WTC11 (cell line): ENCODE data around the gene CDK9. TPM values are rescaled to one million over a fixed set of nuclear protein-coding genes. Genes with fewer than 3 reads are reported as not detected.

Experiments used
- ATAC-seq: fragments of 200-7000 bp; cut with Tn5 transposase; 2 replicates; pipeline ENCODE4 v1.10.0; 2021; ENCODE audit warnings: mild to moderate bottlenecking, moderate library complexity
- CTCF ChIA-PET: fragments of 300-600 bp; sonication (Branson Sonifier 250); formaldehyde crosslinking; loops from one replicate; lab custom pipeline; 2021; ENCODE audit warnings: antibody characterized with exemption; lab: Charles Lee
- POLR2A ChIA-PET: fragments of 350-600 bp; sonication (Branson Sonifier 250); formaldehyde crosslinking; loops from one replicate; lab custom pipeline; 2021; ENCODE audit warnings: antibody characterized with exemption; lab: Charles Lee
- DNase-seq: peaks from one replicate; pipeline ENCODE4 v3.0.0; 2021; ENCODE audit warnings: low spot score
- H3K27ac Mint-ChIP-seq: 2 replicates; pipeline ENCODE4 v1.8.0; 2021; ENCODE audit warnings: mixed read lengths
- H3K27me3 Mint-ChIP-seq: 2 replicates; pipeline ENCODE4 v1.8.0; 2021; ENCODE audit warnings: low read depth, mild to moderate bottlenecking, moderate library complexity, mixed read lengths
- H3K36me3 Mint-ChIP-seq: 2 replicates; pipeline ENCODE4 v1.8.0; 2021; ENCODE audit warnings: mixed read lengths
- H3K4me1 Mint-ChIP-seq: 2 replicates; pipeline ENCODE4 v1.8.0; 2022; ENCODE audit warnings: mixed read lengths
- H3K4me3 Mint-ChIP-seq: 2 replicates; pipeline ENCODE4 v1.8.0; 2021; ENCODE audit warnings: mild to moderate bottlenecking, moderate library complexity, mixed read lengths
- H3K9me3 Mint-ChIP-seq: 2 replicates; pipeline ENCODE4 v1.8.0; 2021; ENCODE audit warnings: mixed read lengths
- AR ChIP-seq: fragments of 250-450 bp; sonication (Bioruptor Pico); IDR thresholded peaks from 2 replicates; pipeline ENCODE4 v1.9.0; 2021; ENCODE audit warnings: mild to moderate bottlenecking
- ATF3 ChIP-seq: sonication (generic); formaldehyde crosslinking; conservative IDR thresholded peaks from 2 replicates; pipeline ENCODE4 v1.8.1; 2022; ENCODE audit warnings: mild to moderate bottlenecking, missing genetic modification reagents
- CDX4 ChIP-seq: fragments of 250-450 bp; sonication (Bioruptor Pico); IDR thresholded peaks from 2 replicates; pipeline ENCODE4 v1.9.0; 2021; ENCODE audit warnings: moderate library complexity, mild to moderate bottlenecking, inconsistent platforms, borderline replicate concordance
- ELF4 ChIP-seq: sonication (generic); formaldehyde crosslinking; IDR thresholded peaks from 2 replicates; pipeline ENCODE4 v1.8.1; 2022; ENCODE audit warnings: low read depth, mild to moderate bottlenecking, moderate library complexity, missing genetic modification reagents
- EMX1 ChIP-seq: fragments of 250-450 bp; sonication (Bioruptor Pico); IDR thresholded peaks from 2 replicates; pipeline ENCODE4 v1.8.0; 2021; ENCODE audit warnings: mild to moderate bottlenecking
- FOXJ3 ChIP-seq: sonication (generic); formaldehyde crosslinking; IDR thresholded peaks from 2 replicates; pipeline ENCODE4 v1.9.0; 2021; ENCODE audit warnings: missing genetic modification reagents, mild to moderate bottlenecking, borderline replicate concordance
- GRHL2 ChIP-seq: fragments of 250-450 bp; sonication (Bioruptor Pico); IDR thresholded peaks from 2 replicates; pipeline ENCODE4 v1.8.0; 2022; ENCODE audit warnings: mild to moderate bottlenecking, moderate library complexity; ENCODE audit not compliant: insufficient replicate concordance, severe bottlenecking
- HMGA2 ChIP-seq: fragments of 250-450 bp; sonication (Bioruptor Pico); IDR thresholded peaks from 2 replicates; pipeline ENCODE4 v1.4.0; 2021; ENCODE audit warnings: mild to moderate bottlenecking, moderate library complexity
- NR3C1 ChIP-seq: sonication (generic); formaldehyde crosslinking; conservative IDR thresholded peaks from 2 replicates; pipeline ENCODE4 v1.8.1; 2023; ENCODE audit warnings: low read depth, mild to moderate bottlenecking, missing genetic modification reagents
- OVOL2 ChIP-seq: fragments of 250-450 bp; sonication (Bioruptor Pico); IDR thresholded peaks from 2 replicates; pipeline ENCODE4 v1.9.0; 2021; ENCODE audit warnings: mild to moderate bottlenecking, borderline replicate concordance
- PRDM15 ChIP-seq: sonication (generic); formaldehyde crosslinking; IDR thresholded peaks from 2 replicates; pipeline ENCODE4 v1.8.0; 2022; ENCODE audit warnings: missing genetic modification reagents
- PRRX2 ChIP-seq: fragments of 250-450 bp; sonication (Bioruptor Pico); IDR thresholded peaks from 2 replicates; pipeline ENCODE4 v1.8.0; 2021; ENCODE audit warnings: mild to moderate bottlenecking
- RORB ChIP-seq: fragments of 250-450 bp; sonication (Bioruptor Pico); IDR thresholded peaks from 2 replicates; pipeline ENCODE4 v1.9.0; 2021; ENCODE audit warnings: mild to moderate bottlenecking
- USF1 ChIP-seq: sonication (generic); formaldehyde crosslinking; IDR thresholded peaks from 2 replicates; pipeline ENCODE4 v1.8.0; 2022; ENCODE audit warnings: mild to moderate bottlenecking, missing genetic modification reagents
- ZBTB21 ChIP-seq: sonication (generic); formaldehyde crosslinking; IDR thresholded peaks from 2 replicates; pipeline ENCODE4 v1.8.1; 2023; ENCODE audit warnings: mild to moderate bottlenecking, missing genetic modification reagents, borderline replicate concordance
- ZMAT4 ChIP-seq: fragments of 250-450 bp; sonication (Bioruptor Pico); IDR thresholded peaks from 2 replicates; pipeline ENCODE4 v1.9.0; 2021; ENCODE audit warnings: mild to moderate bottlenecking
- ZNF232 ChIP-seq: sonication (generic); formaldehyde crosslinking; IDR thresholded peaks from 2 replicates; pipeline ENCODE4 v1.8.0; 2022; ENCODE audit warnings: mild to moderate bottlenecking, missing genetic modification reagents
- ZNF396 ChIP-seq: fragments of 250-450 bp; sonication (Bioruptor Pico); IDR thresholded peaks from 2 replicates; pipeline ENCODE4 v1.8.0; 2021; ENCODE audit warnings: mild to moderate bottlenecking, moderate library complexity, borderline replicate concordance
- ZNF423 ChIP-seq: fragments of 250-450 bp; sonication (Bioruptor Pico); IDR thresholded peaks from 2 replicates; pipeline ENCODE4 v2.1.2; 2022; ENCODE audit warnings: mild to moderate bottlenecking, moderate library complexity
- total RNA-seq: library from RNA; stranded (reverse); gene quantifications from 3 replicates; pipeline ENCODE4 v1.2.3, GENCODE V29; 2021
- TF ChIP-seq, protein P1 (sequence below): sonication (generic); formaldehyde crosslinking; IDR thresholded peaks from 2 replicates; pipeline ENCODE4 v1.8.0; 2023; ENCODE audit warnings: mild to moderate bottlenecking, missing genetic modification reagents
- TF ChIP-seq, protein P2 (sequence below): sonication (generic); formaldehyde crosslinking; IDR thresholded peaks from 2 replicates; pipeline ENCODE4 v1.8.0; 2023; ENCODE audit warnings: missing genetic modification reagents

Gene CDK9
- total RNA-seq, 1 experiment from 2014 or later: 111 TPM

GRCh38 chr9:127805620-127806019, 19.8 kb downstream of the CDK9 start (continued):
- TF ChIP-seq, protein P1, sequence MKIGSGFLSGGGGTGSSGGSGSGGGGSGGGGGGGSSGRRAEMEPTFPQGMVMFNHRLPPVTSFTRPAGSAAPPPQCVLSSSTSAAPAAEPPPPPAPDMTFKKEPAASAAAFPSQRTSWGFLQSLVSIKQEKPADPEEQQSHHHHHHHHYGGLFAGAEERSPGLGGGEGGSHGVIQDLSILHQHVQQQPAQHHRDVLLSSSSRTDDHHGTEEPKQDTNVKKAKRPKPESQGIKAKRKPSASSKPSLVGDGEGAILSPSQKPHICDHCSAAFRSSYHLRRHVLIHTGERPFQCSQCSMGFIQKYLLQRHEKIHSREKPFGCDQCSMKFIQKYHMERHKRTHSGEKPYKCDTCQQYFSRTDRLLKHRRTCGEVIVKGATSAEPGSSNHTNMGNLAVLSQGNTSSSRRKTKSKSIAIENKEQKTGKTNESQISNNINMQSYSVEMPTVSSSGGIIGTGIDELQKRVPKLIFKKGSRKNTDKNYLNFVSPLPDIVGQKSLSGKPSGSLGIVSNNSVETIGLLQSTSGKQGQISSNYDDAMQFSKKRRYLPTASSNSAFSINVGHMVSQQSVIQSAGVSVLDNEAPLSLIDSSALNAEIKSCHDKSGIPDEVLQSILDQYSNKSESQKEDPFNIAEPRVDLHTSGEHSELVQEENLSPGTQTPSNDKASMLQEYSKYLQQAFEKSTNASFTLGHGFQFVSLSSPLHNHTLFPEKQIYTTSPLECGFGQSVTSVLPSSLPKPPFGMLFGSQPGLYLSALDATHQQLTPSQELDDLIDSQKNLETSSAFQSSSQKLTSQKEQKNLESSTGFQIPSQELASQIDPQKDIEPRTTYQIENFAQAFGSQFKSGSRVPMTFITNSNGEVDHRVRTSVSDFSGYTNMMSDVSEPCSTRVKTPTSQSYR: no peak
- TF ChIP-seq GRHL2 (CRISPR knock-in tag): no peak
- TF ChIP-seq ZBTB21: no peak
- TF ChIP-seq ELF4 (CRISPR knock-in tag): no peak
- TF ChIP-seq ZNF423 (CRISPR knock-in tag): no peak
- no peak for TF ChIP-seq ATF3 (CRISPR knock-in tag)
- TF ChIP-seq NR3C1 (CRISPR knock-in tag): no peak

- CTCF ChIA-PET: no interaction called here
- POLR2A ChIA-PET: no interaction called here
- Mint-ChIP-seq H3K36me3 (peaks cover 19% of the 10 kb centered on the region), H3K27me3 (no peaks in the 10 kb centered on the region), H3K27ac (no peak overlapping the region), H3K9me3 (no peaks in the 10 kb centered on the region), H3K4me3 (no peak overlapping the region), H3K4me1 (peaks cover 7% of the 10 kb centered on the region)
- DNase-seq (no peak), ATAC-seq (no peak)
- TF ChIP-seq ZNF232 (CRISPR knock-in tag) (no peak), AR (CRISPR knock-in tag) (no peak), ZNF396 (CRISPR knock-in tag) (no peak), USF1 (CRISPR knock-in tag) (no peak), FOXJ3 (CRISPR knock-in tag) (no peak), CDX4 (CRISPR knock-in tag) (no peak), HMGA2 (CRISPR knock-in tag) (no peak), RORB (CRISPR knock-in tag) (no peak), OVOL2 (CRISPR knock-in tag) (no peak), PRDM15 (CRISPR knock-in tag) (no peak), EMX1 (CRISPR knock-in tag) (no peak), ZMAT4 (CRISPR knock-in tag) (no peak), PRRX2 (CRISPR knock-in tag) (no peak)
- TF ChIP-seq, protein P2, sequence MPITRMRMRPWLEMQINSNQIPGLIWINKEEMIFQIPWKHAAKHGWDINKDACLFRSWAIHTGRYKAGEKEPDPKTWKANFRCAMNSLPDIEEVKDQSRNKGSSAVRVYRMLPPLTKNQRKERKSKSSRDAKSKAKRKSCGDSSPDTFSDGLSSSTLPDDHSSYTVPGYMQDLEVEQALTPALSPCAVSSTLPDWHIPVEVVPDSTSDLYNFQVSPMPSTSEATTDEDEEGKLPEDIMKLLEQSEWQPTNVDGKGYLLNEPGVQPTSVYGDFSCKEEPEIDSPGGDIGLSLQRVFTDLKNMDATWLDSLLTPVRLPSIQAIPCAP (CRISPR knock-in tag): no peak
Measured at GRCh38 chr9:127806871-127807270, 21.0 kb downstream of the CDK9 start.
